ENCODE data around the gene LAD1. TPM values are rescaled to one million over a fixed set of nuclear protein-coding genes. Genes with fewer than 3 reads are reported as not detected.

The LAD1 gene
- total RNA-seq, 1 experiment from 2014 or later, result 0.10 TPM

DNA sequence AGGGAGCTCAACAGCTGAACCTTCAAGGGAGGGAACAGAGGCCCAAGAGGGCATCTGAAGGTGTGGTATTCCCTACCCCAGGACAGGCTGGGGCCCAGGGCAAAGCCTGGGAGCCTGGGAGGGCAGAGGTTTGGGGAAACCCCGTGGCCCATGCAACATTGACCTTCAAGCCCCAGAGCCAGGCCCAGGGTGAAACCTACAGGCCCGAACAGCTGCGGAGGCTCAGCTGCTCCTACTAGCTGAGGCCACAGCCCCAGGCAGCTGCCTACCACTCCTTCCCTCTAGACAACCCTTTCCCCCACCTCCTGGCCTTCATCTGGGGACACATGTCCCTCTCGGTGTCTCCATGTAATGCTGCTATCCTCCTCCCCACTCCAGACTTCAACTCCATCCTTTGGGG, 3.2 kb downstream of the LAD1 start:
- intact Hi-C loops (cut with micrococcal nuclease; ENCODE audit: unreplicated experiment), result no loop called here
- in situ Hi-C loops (cut with HindIII; ENCODE audit: low pct_unique_long_range_greater_than_20kb, low sequenced_read_pairs), result no loop called here
- no TSS peak for BruUV-seq (replicated peaks)
- Histone ChIP-seq H3K27ac (ENCODE audit: low read length) (no peak overlapping the region), H3K9me3 (ENCODE audit: control insufficient read depth, insufficient read depth, low read depth, low read length) (no peaks in the 10 kb centered on the region), H3K36me3 (ENCODE audit: control insufficient read depth, insufficient read depth, low read length) (0 out of 2 replicates have a peak, but pooled peaks cover 2% of the 10 kb centered on the region), H3K4me3 (ENCODE audit: low read depth in 2 of 2, low read length in 2 of 2) (no peak overlapping the region), H3K4me1 (ENCODE audit: control insufficient read depth, insufficient read depth, low read length) (no peaks in the 10 kb centered on the region), H3K27me3 (ENCODE audit: control insufficient read depth, insufficient read depth, low read length) (peaks cover 5% of the 10 kb centered on the region; the same call in 1 of the 2 replicates)
- no peak for DNase-seq (ENCODE audit: low read depth, low spot score)
- CTCF ChIA-PET, result no interaction called here
- TF ChIP-seq SIN3A (IDR thresholded peaks at IDR 0.05; ENCODE audit: borderline replicate concordance, insufficient read depth, low read depth, low read length) (no peak), POLR2AphosphoS5 (IDR thresholded peaks at IDR 0.05; ENCODE audit: low read depth, low read length) (no peak), TCF7L2 (IDR thresholded peaks at IDR 0.05; ENCODE audit: low read depth, low read length) (no peak)
- TF ChIP-seq, protein P1, sequence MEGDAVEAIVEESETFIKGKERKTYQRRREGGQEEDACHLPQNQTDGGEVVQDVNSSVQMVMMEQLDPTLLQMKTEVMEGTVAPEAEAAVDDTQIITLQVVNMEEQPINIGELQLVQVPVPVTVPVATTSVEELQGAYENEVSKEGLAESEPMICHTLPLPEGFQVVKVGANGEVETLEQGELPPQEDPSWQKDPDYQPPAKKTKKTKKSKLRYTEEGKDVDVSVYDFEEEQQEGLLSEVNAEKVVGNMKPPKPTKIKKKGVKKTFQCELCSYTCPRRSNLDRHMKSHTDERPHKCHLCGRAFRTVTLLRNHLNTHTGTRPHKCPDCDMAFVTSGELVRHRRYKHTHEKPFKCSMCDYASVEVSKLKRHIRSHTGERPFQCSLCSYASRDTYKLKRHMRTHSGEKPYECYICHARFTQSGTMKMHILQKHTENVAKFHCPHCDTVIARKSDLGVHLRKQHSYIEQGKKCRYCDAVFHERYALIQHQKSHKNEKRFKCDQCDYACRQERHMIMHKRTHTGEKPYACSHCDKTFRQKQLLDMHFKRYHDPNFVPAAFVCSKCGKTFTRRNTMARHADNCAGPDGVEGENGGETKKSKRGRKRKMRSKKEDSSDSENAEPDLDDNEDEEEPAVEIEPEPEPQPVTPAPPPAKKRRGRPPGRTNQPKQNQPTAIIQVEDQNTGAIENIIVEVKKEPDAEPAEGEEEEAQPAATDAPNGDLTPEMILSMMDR (IDR thresholded peaks at IDR 0.05), result no peak
- TF ChIP-seq, protein P2, sequence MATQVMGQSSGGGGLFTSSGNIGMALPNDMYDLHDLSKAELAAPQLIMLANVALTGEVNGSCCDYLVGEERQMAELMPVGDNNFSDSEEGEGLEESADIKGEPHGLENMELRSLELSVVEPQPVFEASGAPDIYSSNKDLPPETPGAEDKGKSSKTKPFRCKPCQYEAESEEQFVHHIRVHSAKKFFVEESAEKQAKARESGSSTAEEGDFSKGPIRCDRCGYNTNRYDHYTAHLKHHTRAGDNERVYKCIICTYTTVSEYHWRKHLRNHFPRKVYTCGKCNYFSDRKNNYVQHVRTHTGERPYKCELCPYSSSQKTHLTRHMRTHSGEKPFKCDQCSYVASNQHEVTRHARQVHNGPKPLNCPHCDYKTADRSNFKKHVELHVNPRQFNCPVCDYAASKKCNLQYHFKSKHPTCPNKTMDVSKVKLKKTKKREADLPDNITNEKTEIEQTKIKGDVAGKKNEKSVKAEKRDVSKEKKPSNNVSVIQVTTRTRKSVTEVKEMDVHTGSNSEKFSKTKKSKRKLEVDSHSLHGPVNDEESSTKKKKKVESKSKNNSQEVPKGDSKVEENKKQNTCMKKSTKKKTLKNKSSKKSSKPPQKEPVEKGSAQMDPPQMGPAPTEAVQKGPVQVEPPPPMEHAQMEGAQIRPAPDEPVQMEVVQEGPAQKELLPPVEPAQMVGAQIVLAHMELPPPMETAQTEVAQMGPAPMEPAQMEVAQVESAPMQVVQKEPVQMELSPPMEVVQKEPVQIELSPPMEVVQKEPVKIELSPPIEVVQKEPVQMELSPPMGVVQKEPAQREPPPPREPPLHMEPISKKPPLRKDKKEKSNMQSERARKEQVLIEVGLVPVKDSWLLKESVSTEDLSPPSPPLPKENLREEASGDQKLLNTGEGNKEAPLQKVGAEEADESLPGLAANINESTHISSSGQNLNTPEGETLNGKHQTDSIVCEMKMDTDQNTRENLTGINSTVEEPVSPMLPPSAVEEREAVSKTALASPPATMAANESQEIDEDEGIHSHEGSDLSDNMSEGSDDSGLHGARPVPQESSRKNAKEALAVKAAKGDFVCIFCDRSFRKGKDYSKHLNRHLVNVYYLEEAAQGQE (IDR thresholded peaks at IDR 0.05; ENCODE audit: insufficient read depth in 1 of 2, low read depth in 2 of 2, low read length in 1 of 2), result no peak
- POLR2A ChIA-PET, result no interaction called here
- ATAC-seq, result no peak

DNA sequence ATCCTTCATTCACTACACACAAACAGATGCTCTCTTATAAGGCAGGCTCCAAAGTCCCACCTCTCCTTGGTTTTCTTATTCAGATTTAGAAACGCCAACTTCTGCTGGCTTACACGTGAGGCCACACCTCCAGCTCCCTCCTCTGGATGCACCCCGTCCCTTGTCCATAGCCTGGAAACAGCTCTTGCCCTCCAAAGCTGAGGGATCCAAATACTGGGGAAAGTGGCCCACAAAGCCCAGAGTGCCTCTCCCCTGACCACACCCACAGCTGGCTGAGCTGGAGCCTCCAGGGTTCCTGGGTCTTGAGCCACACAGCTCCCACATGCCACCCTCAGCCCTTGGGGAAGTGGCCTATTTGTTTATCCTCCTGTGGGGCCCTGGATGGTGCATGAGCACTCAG, 4.5 kb downstream of the LAD1 start:
- TF ChIP-seq, protein P2 (IDR thresholded peaks at IDR 0.05; ENCODE audit: insufficient read depth in 1 of 2, low read depth in 2 of 2, low read length in 1 of 2), result no peak
- TF ChIP-seq POLR2AphosphoS5 (IDR thresholded peaks at IDR 0.05; ENCODE audit: low read depth, low read length) (no peak), TCF7L2 (IDR thresholded peaks at IDR 0.05; ENCODE audit: low read depth, low read length) (no peak), SIN3A (IDR thresholded peaks at IDR 0.05; ENCODE audit: borderline replicate concordance, insufficient read depth, low read depth, low read length) (no peak)
- TF ChIP-seq, protein P1 (IDR thresholded peaks at IDR 0.05), result no peak
- Histone ChIP-seq H3K27ac (ENCODE audit: low read length) (no peak overlapping the region), H3K36me3 (ENCODE audit: control insufficient read depth, insufficient read depth, low read length) (0 out of 2 replicates have a peak, but pooled peaks cover 2% of the 10 kb centered on the region), H3K4me3 (ENCODE audit: low read depth in 2 of 2, low read length in 2 of 2) (no peak overlapping the region), H3K27me3 (ENCODE audit: control insufficient read depth, insufficient read depth, low read length) (no peaks in the 10 kb centered on the region; the same call in 1 of the 2 replicates), H3K9me3 (ENCODE audit: control insufficient read depth, insufficient read depth, low read depth, low read length) (no peaks in the 10 kb centered on the region), H3K4me1 (ENCODE audit: control insufficient read depth, insufficient read depth, low read length) (no peaks in the 10 kb centered on the region)
- CTCF ChIA-PET, result interaction anchor here (1.0 kb wide), 1 partner anchor 9 kb away, joined by 3 read pairs; no protein-coding TSS in a partner anchor
- ATAC-seq (no peak), DNase-seq (ENCODE audit: low read depth, low spot score) (no peak)
- intact Hi-C loops (cut with micrococcal nuclease; ENCODE audit: unreplicated experiment) (no loop called here), in situ Hi-C loops (cut with HindIII; ENCODE audit: low pct_unique_long_range_greater_than_20kb, low sequenced_read_pairs) (no loop called here)
- no TSS peak for BruUV-seq (replicated peaks)
- POLR2A ChIA-PET, result no interaction called here
